Activated CD4-positive, alpha-beta T cell treated with anti-CD3 and anti-CD28 coated beads, Interleukin-2, amount 50 U/mL, for 24 hours (primary cell): ENCODE data around the gene KL.

Experiments
- DNase-seq, 2 donors: peaks; one replicate each; pipeline ENCODE4 v3.0.0-alpha.2; 2020; ENCODE audit warnings: low read depth in 1 of 2, low spot score in 1 of 2

The KL gene

DNA sequence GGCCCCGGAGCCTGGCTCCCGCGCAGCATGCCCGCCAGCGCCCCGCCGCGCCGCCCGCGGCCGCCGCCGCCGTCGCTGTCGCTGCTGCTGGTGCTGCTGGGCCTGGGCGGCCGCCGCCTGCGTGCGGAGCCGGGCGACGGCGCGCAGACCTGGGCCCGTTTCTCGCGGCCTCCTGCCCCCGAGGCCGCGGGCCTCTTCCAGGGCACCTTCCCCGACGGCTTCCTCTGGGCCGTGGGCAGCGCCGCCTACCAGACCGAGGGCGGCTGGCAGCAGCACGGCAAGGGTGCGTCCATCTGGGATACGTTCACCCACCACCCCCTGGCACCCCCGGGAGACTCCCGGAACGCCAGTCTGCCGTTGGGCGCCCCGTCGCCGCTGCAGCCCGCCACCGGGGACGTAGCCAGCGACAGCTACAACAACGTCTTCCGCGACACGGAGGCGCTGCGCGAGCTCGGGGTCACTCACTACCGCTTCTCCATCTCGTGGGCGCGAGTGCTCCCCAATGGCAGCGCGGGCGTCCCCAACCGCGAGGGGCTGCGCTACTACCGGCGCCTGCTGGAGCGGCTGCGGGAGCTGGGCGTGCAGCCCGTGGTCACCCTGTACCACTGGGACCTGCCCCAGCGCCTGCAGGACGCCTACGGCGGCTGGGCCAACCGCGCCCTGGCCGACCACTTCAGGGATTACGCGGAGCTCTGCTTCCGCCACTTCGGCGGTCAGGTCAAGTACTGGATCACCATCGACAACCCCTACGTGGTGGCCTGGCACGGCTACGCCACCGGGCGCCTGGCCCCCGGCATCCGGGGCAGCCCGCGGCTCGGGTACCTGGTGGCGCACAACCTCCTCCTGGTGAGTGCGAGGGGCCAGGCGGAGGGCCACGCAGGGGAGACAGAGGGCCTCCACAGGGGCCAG lies at the start of gene KL:
Gene KL (plus strand): TSS at position 10 of the 909 bp plus-strand sequence. CDS start 18 bp downstream, at position 28.
- no peak for DNase-seq

GRCh38 chr13:32967584-32968182 lies 48.5 kb upstream of the KL start:
- no peak for DNase-seq

- DNase-seq: no peak
Measured at GRCh38 chr13:32968316-32968715, 47.9 kb upstream of the KL start.

GRCh38 chr13:32968793-32969192 lies 47.4 kb upstream of the KL start:
- no peak for DNase-seq

DNA sequence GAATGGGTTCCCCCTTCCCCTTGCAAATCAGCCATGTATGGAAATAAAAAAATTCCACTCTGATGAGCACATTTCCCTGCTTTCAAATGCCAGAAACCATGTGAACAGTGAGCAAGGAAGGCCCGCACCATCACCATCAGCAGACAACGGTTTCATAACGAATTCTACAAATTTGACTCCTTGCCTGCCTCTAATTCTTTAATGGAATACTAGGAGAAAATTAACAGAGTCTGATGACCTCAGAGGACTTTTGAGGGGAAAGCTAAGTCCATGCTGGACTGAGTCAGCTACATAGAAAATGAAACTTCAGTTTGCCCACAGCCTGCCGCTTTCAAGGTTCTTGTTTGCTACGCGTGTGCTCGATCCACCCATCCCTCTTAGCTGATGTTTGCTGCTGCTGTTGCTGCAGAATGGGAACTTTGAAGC lies 46.7 kb upstream of the KL start:
- no peak for DNase-seq

DNA sequence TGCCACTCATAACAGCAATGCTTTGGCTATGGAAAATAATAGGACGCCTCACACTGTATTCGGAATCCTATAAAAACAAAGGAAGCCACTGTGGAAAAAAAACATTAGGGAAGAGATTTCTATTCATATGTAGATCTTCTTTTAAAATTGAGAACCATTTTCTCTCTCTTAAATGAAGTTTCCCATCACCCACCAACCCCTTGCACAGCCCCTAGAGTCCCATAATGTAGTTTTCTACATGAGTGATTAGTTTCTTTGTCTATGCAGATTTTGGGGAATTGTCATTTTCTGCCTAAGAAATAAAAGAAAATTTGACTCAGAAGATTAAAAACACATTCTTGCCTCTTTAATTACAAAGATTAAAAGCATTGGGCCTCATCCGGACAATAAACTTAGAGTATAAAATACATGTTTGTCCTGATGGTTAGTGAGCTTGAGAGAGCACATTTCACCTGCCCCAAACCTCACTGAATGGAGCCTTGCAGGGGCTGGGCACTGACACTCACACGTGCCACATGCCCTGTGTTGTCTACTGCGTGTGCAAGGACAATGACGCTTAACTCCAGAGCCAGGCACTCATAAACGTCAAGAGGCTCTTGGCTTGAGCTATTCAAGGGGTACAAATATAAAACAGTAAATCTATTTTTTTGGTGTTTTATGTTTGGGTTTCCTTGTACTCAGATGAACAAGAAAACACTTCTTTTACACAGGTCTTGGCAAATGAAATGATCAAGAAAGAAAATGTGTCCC lies 40.0 kb upstream of the KL start:
- no peak for DNase-seq

DNA sequence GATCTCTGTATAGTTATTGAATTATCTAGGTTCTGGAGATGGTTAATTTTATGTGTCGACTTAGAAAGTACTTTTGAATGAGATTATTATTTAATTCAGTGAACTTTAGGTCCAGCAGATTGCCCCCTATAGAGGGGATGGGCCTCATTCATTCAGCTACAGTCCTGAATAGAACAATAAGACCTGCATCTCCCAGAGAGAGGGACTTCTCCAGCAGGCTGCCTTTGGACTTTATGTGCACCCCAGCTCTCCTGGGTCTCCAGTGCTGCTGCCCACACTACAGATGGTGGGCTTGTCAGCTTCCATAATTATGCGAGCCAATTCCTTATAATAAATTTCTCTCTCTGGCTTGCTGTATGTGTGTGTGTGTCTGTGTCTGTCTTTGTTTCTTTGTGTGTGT lies 39.3 kb upstream of the KL start:
- DNase-seq: no peak

DNA sequence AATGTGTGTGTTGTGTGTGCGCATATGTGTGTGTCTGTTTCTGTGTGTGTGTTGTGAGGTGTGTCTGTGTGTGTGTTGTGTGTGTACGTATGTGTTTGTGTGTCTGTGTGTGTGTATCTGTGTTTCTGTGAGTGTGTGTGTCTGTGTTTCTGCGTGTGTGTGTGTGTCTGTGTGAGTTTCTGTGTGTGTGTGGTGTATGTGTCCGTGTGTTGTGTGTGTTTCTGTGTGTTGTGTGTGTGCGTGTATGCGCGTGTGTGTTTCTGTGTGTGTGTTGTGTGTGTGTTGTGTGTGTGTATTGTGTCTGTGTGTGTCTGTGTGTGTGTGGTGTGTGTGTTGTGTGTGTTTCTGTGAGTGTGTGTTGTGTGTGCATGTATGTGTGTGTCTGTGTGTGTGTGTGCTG lies 38.9 kb upstream of the KL start:
- DNase-seq: no peak

- DNase-seq: no peak
Measured at GRCh38 chr13:32978278-32978677, 37.9 kb upstream of the KL start.

DNA sequence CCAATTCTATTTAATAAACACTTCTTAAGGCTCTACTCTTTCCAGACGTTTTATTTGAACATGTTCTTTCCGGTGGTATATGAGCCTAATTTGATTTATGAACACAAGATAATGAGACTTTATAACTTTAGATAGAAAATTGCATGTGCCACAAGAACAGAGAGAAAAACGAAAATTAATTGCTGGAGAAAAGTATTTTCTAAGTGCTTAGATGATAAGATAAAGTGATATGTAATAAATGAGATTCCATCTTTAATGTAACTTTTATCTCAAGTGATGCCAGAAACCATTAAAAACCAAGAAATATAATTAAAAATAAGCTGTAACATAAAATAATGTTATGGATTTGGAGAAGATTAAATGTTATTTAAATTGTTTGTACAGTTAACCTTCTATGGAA lies 33.2 kb upstream of the KL start:
- no peak for DNase-seq

DNA sequence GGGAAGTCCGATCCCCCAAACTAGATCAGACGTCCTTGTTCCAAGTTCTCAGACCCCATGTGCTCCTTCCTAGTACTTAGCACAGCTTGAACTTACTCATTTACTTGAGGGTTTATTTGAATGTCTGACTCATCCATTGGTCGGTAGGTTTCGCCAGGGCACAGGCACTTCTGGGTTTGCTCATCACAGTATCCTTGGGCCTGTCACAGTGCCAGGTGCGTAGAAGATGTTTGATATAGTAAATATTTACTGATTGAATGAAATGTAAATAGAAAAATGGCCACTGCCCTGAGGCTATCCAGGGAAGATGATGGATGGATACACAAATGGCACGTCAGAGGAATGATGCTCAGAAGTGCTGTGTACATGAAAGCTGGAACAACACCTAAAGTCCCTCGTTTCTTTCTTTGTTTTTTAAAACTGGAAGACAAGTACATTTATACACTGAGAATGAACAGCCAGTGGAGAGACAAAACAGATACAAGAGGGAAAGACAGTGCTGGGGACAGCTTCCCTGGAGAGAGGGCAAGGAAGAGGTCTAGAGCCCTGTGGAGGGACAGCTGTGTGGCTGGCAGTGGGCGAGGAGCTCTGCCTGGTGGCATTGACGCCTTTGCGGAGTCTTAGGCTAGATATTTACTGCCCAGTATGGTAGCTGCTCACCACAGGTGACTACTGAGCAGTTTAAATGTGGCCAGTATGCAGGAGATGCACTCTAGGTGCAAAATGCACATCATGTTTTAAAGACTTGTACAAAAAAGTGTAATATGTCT lies 31.2 kb upstream of the KL start:
- DNase-seq: no peak

GRCh38 chr13:32986552-32986951 lies 29.7 kb upstream of the KL start:
- no peak for DNase-seq

DNA sequence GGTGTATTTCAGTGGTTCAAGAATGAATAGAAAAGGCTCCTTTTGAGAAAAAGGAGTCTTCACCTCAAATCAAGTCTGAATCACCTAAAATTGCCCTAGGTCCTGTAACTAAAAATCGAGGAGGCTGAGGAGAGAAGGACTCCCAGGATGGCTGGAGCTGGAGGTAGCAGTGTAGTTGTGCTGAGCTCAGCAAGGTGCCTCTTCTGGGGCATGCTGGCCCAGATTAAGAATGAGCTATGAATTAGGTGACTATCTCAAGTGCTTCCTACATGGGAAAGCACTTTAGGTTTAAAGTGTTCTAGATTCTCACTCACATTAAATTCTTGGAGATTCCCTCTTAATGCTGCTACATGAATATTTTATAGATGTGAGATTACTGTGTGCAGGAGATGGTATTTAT lies 28.8 kb upstream of the KL start:
- DNase-seq: no peak

DNA sequence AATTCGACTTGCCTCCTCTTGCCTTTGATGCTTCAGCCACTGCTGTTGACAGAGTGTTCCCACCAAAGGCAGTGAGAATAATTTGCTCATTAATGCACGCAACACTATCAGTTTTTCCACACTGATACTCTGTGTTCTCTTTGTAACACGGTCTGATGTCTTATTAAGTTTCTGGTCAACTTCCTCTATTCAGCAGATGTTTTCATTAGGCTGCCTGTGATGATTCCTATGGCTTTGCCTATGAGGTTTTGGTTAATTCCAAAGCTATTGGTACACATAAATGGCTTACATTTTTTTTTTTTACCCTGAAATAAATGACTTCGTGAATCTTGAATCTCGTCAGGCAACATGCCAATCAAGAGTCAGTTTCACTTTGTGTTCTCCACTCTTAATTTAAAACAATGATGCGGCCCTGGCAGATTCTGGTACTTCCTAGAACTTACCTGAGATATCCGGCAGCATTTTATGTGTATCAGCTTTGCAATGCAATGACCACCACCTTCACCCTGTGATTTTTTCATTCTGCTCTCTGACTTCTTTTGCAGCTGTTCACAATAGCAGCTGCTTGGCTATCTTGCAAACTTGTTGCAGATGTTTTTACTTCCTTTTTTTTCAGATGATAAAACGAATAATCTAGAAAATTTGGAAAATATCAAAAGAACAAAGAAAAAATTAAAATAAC lies 27.5 kb upstream of the KL start:
- DNase-seq: no peak

GRCh38 chr13:32989290-32989667 lies 26.9 kb upstream of the KL start:
- no peak for DNase-seq

DNA sequence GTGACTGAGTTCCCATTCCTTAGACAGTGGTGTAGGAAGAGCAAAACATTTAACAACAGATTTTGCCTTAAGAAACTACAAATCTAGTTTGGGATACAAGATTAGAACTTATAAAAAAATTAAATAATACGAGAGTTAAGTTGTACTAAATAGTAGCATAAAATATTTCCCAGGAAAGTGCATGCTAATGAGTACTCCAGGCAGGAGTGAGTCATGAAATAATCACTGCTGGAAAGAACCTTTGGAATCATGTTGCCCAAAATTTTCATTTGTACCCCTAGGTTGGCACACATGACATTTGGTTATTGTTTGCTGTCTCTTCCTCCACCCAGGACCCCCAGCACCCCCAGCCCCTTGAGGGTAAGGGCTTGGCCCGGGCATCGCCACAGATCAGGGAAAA lies 26.3 kb upstream of the KL start:
- no peak for DNase-seq

GRCh38 chr13:32993145-32993544 lies 23.1 kb upstream of the KL start:
- no peak for DNase-seq

DNA sequence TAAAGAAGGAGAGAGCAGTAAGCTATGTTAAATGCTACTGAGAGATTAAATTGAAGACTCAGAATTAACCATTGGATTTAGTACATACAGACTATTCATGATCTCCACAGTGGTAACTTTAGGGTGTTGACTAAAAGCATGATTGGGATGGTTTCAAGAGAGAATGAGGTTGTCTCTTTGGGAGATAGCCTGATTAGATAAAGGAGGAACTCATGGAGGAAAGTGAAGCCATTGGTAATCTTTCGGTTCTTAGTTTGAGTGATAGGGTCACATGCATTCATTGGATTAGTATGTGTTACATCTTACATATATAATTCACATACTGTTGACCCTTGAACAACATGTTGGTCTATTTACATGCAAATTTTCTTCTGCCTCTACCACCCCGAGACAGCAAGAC lies 18.8 kb upstream of the KL start:
- DNase-seq: no peak

DNA sequence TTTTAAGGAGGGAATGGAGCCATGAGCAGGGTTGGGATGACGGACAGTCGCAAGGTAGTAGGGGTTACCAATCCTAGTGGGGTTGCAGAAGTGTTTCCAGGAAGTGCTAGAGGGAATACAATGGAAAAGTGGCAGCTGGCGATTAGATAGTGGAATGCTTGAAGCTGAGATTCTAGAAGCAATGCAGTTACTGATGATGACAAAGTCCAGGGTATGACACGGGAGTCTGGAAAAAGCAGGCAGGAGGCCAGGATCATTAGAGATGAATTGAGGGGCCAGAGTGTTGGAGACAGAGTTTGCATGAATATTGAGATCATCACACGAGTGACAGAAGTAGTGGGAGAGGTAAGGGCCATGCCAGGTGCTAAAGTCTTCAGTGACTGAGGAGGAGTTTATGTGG lies 17.3 kb upstream of the KL start:
- DNase-seq: no peak

GRCh38 chr13:33000365-33000764 lies 15.9 kb upstream of the KL start:
- DNase-seq: no peak
